Measurements from ENCODE around the gene SUZ12.
"Not testable (repeated sequence)": the region's sequence is repeated elsewhere in the genome, so short reads cannot be mapped to it uniquely, and the experiment has no call there.

The SUZ12 gene

GRCh38 chr17:31936615-31937609 is at the start of gene SUZ12:
Gene SUZ12, plus strand, starts transcription at chr17:31937007. Its CDS starts 240 bp downstream, at chr17:31937247.
- not testable (repeated sequence) for H3K27me3 ChIP-seq (ENCODE audit: insufficient read depth, low read length); H3F3A ChIP-seq (ENCODE audit: insufficient read depth, low read length); H4K20me1 ChIP-seq (ENCODE audit: insufficient read depth, low read length); H2AFZ ChIP-seq (ENCODE audit: low read length); H3K9me2 ChIP-seq (ENCODE audit: low read depth, low read length); H3K9me3 ChIP-seq (ENCODE audit: low read length)
- peak within 1 kb of the TSS; percentile 45 for H3K27ac ChIP-seq (ENCODE audit: low read depth, low read length, poor library complexity, severe bottlenecking)
- H3K4me3 ChIP-seq (ENCODE audit: low read depth, low read length, poor library complexity, severe bottlenecking): peak within 1 kb of the TSS; percentile 90
- peak within 1 kb of the TSS; percentile 90 for H3K9ac ChIP-seq (ENCODE audit: low read length)
- peak within 1 kb of the TSS; percentile 69 for H3K4me2 ChIP-seq (ENCODE audit: low read length)
- peaks cover 32% of the 10 kb centered on the region for H3K79me2 ChIP-seq (ENCODE audit: insufficient read depth, low read length)
- H3K4me1 ChIP-seq (ENCODE audit: insufficient read depth, low read length, severe bottlenecking): peaks cover 23% of the 10 kb centered on the region
- peaks cover 18% of the 10 kb centered on the region for H3K36me3 ChIP-seq (ENCODE audit: insufficient read depth, low read length)

- TF ChIP-seq CTCF (IDR thresholded peaks at IDR 0.05; ENCODE audit: low read length) (no peak), EZH2 (IDR thresholded peaks at IDR 0.05; ENCODE audit: borderline replicate concordance, low read length) (no peak)
- Histone ChIP-seq H3K9me2 (ENCODE audit: low read depth, low read length) (no peaks in the 10 kb centered on the region), H3F3A (ENCODE audit: insufficient read depth, low read length) (no peaks in the 10 kb centered on the region), H3K79me2 (ENCODE audit: insufficient read depth, low read length) (no peaks in the 10 kb centered on the region), H4K20me1 (ENCODE audit: insufficient read depth, low read length) (no peaks in the 10 kb centered on the region), H3K27ac (ENCODE audit: low read depth, low read length, poor library complexity, severe bottlenecking) (peak overlapping the region; percentile 79), H3K4me2 (ENCODE audit: low read length) (no peak overlapping the region), H3K36me3 (ENCODE audit: insufficient read depth, low read length) (peaks cover 81% of the 10 kb centered on the region), H3K9ac (ENCODE audit: low read length) (no peak overlapping the region), H3K9me3 (ENCODE audit: low read length) (no peaks in the 10 kb centered on the region), H3K27me3 (ENCODE audit: insufficient read depth, low read length) (no peaks in the 10 kb centered on the region), H3K4me3 (ENCODE audit: low read depth, low read length, poor library complexity, severe bottlenecking) (no peak overlapping the region), H3K4me1 (ENCODE audit: insufficient read depth, low read length, severe bottlenecking) (peaks cover 34% of the 10 kb centered on the region), H2AFZ (ENCODE audit: low read length) (no peak overlapping the region)
Measured at GRCh38 chr17:31888124-31888523, 48.7 kb upstream of the SUZ12 start.

DNA sequence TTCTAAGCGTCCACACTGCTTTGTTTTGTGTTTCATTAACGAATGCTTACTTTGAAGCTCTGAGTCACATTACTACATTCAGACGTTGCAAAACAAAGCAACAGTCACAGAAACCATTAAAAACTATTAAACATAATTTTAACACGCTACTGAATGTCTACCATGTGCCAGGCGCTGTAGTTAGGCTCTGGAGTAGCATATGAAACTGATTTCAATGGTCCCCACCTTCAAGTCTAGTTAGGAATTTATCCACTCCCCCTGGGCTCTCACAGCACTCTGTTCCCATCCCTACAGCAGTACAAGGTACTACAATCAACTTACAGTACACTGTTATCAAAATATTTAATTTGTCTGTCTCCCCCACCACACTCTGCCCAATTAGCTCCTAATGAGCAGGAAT is 35.9 kb upstream of the SUZ12 start:
- no peaks in the 10 kb centered on the region for H3K9me2 ChIP-seq (ENCODE audit: low read depth, low read length)
- H4K20me1 ChIP-seq (ENCODE audit: insufficient read depth, low read length): no peaks in the 10 kb centered on the region; the same call in 1 of the 2 replicates
- no peaks in the 10 kb centered on the region for H3K27me3 ChIP-seq (ENCODE audit: insufficient read depth, low read length)
- no peaks in the 10 kb centered on the region for H3K9me3 ChIP-seq (ENCODE audit: low read length)
- H3K79me2 ChIP-seq (ENCODE audit: insufficient read depth, low read length): peaks cover 21% of the 10 kb centered on the region
- no peak overlapping the region for H3K27ac ChIP-seq (ENCODE audit: low read depth, low read length, poor library complexity, severe bottlenecking)
- no peak overlapping the region for H2AFZ ChIP-seq (ENCODE audit: low read length)
- H3K4me3 ChIP-seq (ENCODE audit: low read depth, low read length, poor library complexity, severe bottlenecking): peak overlapping the region; percentile 78
- H3K36me3 ChIP-seq (ENCODE audit: insufficient read depth, low read length): peaks cover 37% of the 10 kb centered on the region
- peaks cover 4% of the 10 kb centered on the region; the same call in 1 of the 2 replicates for H3F3A ChIP-seq (ENCODE audit: insufficient read depth, low read length)
- H3K4me2 ChIP-seq (ENCODE audit: low read length): peak overlapping the region; percentile 88
- H3K9ac ChIP-seq (ENCODE audit: low read length): peak overlapping the region; percentile 77
- TF ChIP-seq CTCF (IDR thresholded peaks at IDR 0.05; ENCODE audit: low read length) (no peak), EZH2 (IDR thresholded peaks at IDR 0.05; ENCODE audit: borderline replicate concordance, low read length) (no peak)
- peaks cover 22% of the 10 kb centered on the region for H3K4me1 ChIP-seq (ENCODE audit: insufficient read depth, low read length, severe bottlenecking)
